NT2/D1 (cell line): ENCODE results near the gene SLC25A21.

ENCODE experiments used
- SUZ12 ChIP-seq: IDR thresholded peaks from 2 replicates; pipeline ENCODE4 v1.6.1; 2011; ENCODE audit not compliant: insufficient read length, insufficient read depth; ENCODE audit errors: extremely low read depth
- YY1 ChIP-seq: IDR thresholded peaks from 2 replicates; pipeline ENCODE4 v1.6.1; 2011; ENCODE audit not compliant: insufficient read length, insufficient read depth
- ZNF274 ChIP-seq: IDR thresholded peaks from 2 replicates; pipeline ENCODE4 v1.6.1; 2011; ENCODE audit warnings: mild to moderate bottlenecking, low read depth, low read length

- TF ChIP-seq YY1 (no peak), SUZ12 (no peak), ZNF274 (no peak)
Measured at GRCh38 chr14:36810209-36810608, 362.2 kb downstream of the SLC25A21 start.
